Measurements from ENCODE around the gene SLC45A3. TPM values are rescaled to one million over a fixed set of nuclear protein-coding genes. Genes with fewer than 3 reads are reported as not detected.

SLC45A3 gene
- total RNA-seq, 1 donor from 2014 or later = 9.3 TPM

GRCh38 chr1:205632669-205633169, 47.6 kb downstream of the SLC45A3 start:
- no peak for TF ChIP-seq CTCF (IDR thresholded peaks at IDR 0.05; ENCODE audit: insufficient read depth, low read length, poor library complexity, severe bottlenecking)
- Histone ChIP-seq H3K4me3 (ENCODE audit: low read depth, low read length) (peak overlapping the region; percentile 57), H3K36me3 (ENCODE audit: control insufficient read depth, insufficient read depth, low read length) (no peaks in the 10 kb centered on the region), H3K27me3 (ENCODE audit: control insufficient read depth, insufficient read depth, low read length) (no peaks in the 10 kb centered on the region)
- no peak for DNase-seq (ENCODE audit: low read depth)

- H3K36me3 ChIP-seq (ENCODE audit: control insufficient read depth, insufficient read depth, low read length) = no peaks in the 10 kb centered on the region
- TF ChIP-seq CTCF (IDR thresholded peaks at IDR 0.05; ENCODE audit: insufficient read depth, low read length, poor library complexity, severe bottlenecking) = peak; percentile 85
- peak within 1 kb of the TSS; percentile 57 for H3K4me3 ChIP-seq (ENCODE audit: low read depth, low read length)
- no peaks in the 10 kb centered on the region for H3K27me3 ChIP-seq (ENCODE audit: control insufficient read depth, insufficient read depth, low read length)
- DNase-seq (ENCODE audit: low read depth) = peak; percentile 82
Observed at GRCh38 chr1:205631768-205632668, 48.3 kb downstream of the SLC45A3 start, which contains the start of gene ELK4. TSS of gene ELK4 (minus strand) at chr1:205632011. CDS start at chr1:205623882, 8,129 bp downstream.

- peak overlapping the region; percentile 57 for H3K4me3 ChIP-seq (ENCODE audit: low read depth, low read length)
- no peaks in the 10 kb centered on the region for H3K27me3 ChIP-seq (ENCODE audit: control insufficient read depth, insufficient read depth, low read length)
- DNase-seq (ENCODE audit: low read depth) = no peak
- H3K36me3 ChIP-seq (ENCODE audit: control insufficient read depth, insufficient read depth, low read length) = no peaks in the 10 kb centered on the region
- TF ChIP-seq CTCF (IDR thresholded peaks at IDR 0.05; ENCODE audit: insufficient read depth, low read length, poor library complexity, severe bottlenecking) = no peak
Observed at GRCh38 chr1:205631010-205631767, 49.1 kb downstream of the SLC45A3 start.

- Histone ChIP-seq H3K4me3 (ENCODE audit: low read depth, low read length) (peak overlapping the region; percentile 57), H3K36me3 (ENCODE audit: control insufficient read depth, insufficient read depth, low read length) (peaks cover 1% of the 10 kb centered on the region), H3K27me3 (ENCODE audit: control insufficient read depth, insufficient read depth, low read length) (no peaks in the 10 kb centered on the region)
- no peak for TF ChIP-seq CTCF (IDR thresholded peaks at IDR 0.05; ENCODE audit: insufficient read depth, low read length, poor library complexity, severe bottlenecking)
- DNase-seq (ENCODE audit: low read depth) = no peak
Observed at GRCh38 chr1:205630651-205631009, 49.7 kb downstream of the SLC45A3 start.

- Histone ChIP-seq H3K4me3 (ENCODE audit: low read depth, low read length) (peak overlapping the region; percentile 57), H3K27me3 (ENCODE audit: control insufficient read depth, insufficient read depth, low read length) (no peaks in the 10 kb centered on the region), H3K36me3 (ENCODE audit: control insufficient read depth, insufficient read depth, low read length) (peaks cover 1% of the 10 kb centered on the region)
- DNase-seq (ENCODE audit: low read depth) = no peak
- no peak for TF ChIP-seq CTCF (IDR thresholded peaks at IDR 0.05; ENCODE audit: insufficient read depth, low read length, poor library complexity, severe bottlenecking)
Observed at GRCh38 chr1:205630241-205630640, 50.1 kb downstream of the SLC45A3 start.
